Small intestine (tissue), 7 donors: ENCODE measurements around the gene PRKCE. TPM values are rescaled to one million over a fixed set of nuclear protein-coding genes. Genes with fewer than 3 reads are reported as not detected.
A peak's percentile ranks its signal among the peaks of the same experiment; 100 is the strongest.

Source experiments
- DNase-seq, 2 donors: peaks; one replicate each; pipeline versions ENCODE4 v3.0.0 to v3.0.0-alpha.2; 2013
- FAIRE-seq: peaks from 2 replicates; lab custom pipeline; 2012; peaks lifted over from hg19 to GRCh38; lab: Jason Lieb, UNC
- H3K27ac ChIP-seq, 3 donors: one replicate each; pipeline ENCODE4 v1.5.1; 2013; ENCODE audit warnings: low read length in 2 of 3, mild to moderate bottlenecking in 2 of 3, control low read depth in 1 of 3, inconsistent platforms in 1 of 3, low read depth in 1 of 3, moderate library complexity in 1 of 3
- H3K27me3 ChIP-seq, 3 donors: one replicate each; pipeline ENCODE4 v1.6.1; 2013; ENCODE audit warnings: low read length in 3 of 3, inconsistent platforms in 1 of 3; ENCODE audit not compliant: control insufficient read depth in 3 of 3, insufficient read depth in 3 of 3
- H3K36me3 ChIP-seq, 3 donors: one replicate each; pipeline ENCODE4 v1.6.1; 2013; ENCODE audit warnings: low read length in 3 of 3, inconsistent platforms in 1 of 3, low read depth in 1 of 3, mild to moderate bottlenecking in 1 of 3, moderate library complexity in 1 of 3; ENCODE audit not compliant: control insufficient read depth in 3 of 3, insufficient read depth in 2 of 3
- H3K4me1 ChIP-seq, 3 donors: one replicate each; pipeline ENCODE4 v1.6.1; 2013; ENCODE audit warnings: low read length in 2 of 3, inconsistent platforms in 1 of 3, low read depth in 1 of 3, mild to moderate bottlenecking in 1 of 3, moderate library complexity in 1 of 3; ENCODE audit not compliant: control insufficient read depth in 3 of 3, insufficient read depth in 2 of 3
- H3K4me3 ChIP-seq, 3 donors: one replicate each; pipeline ENCODE4 v1.5.1; 2013; ENCODE audit warnings: low read length in 3 of 3, control low read depth in 1 of 3, inconsistent platforms in 1 of 3, low read depth in 1 of 3, mild to moderate bottlenecking in 1 of 3, moderate library complexity in 1 of 3
- H3K9me3 ChIP-seq, 2 donors: one replicate each; pipeline ENCODE4 v1.6.1; 2013; ENCODE audit warnings: low read depth in 1 of 2, low read length in 1 of 2; ENCODE audit not compliant: control insufficient read depth in 2 of 2, insufficient read depth in 1 of 2
- WGBS, 3 donors: extraction: QIAGEN DNeasy Blood & Tissue Kit; methylation state at CpG; one replicate each; pipeline ENCODE4 v1.1.7; 2013; 5-methylcytosine and 5-hydroxymethylcytosine counted together
- polyA plus RNA-seq, 4 donors: library from polyadenylated mRNA; stranded (reverse) in 3 of 4; unstranded in 1 of 4; fragments of 200-250 nt in 3 of 4; fragments of 120-200 nt in 1 of 4; gene quantifications; one replicate each; pipeline versions ENCODE4 v1.2.1 to v1.2.3, GENCODE V29; 2013
- donor health status: healthy with polysubstance abuse.
- donor health status: control.
- donor health status: control.
- donor health status: Bipolar disorder and iron deficiency.
- donor health status: healthy.

Gene PRKCE
- polyA plus RNA-seq, 4 donors = 2.2 to 7.1 (median 5.4) TPM

DNA sequence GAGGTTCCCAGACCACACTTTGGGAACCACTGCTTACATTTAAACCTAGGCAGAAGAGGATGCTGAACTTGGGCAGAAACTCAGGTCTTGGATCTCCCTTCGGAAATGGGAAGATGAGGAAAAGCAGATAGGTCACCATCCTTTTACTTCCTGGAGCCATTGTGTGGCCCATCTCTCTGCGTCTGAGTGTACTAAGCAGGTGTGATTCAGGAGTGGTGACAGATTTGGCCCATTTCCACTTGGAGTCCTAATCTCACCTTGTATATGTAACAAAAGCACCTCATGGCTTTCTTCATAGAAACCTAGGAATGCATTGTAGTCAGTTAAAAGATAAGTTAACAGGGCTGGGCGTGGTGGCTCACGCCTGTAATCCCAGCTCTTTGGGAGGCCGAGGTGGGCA, 71.0 kb downstream of the PRKCE start:
- 43 to 69% (median 56%) methylated on average over 5 of the region's 5 CpGs for WGBS, 3 donors
- FAIRE-seq (no peak), DNase-seq (peak in 1 of 2 donors; percentile 33)
- H3K4me3 ChIP-seq = no peak overlapping the region
- H3K9me3 ChIP-seq = no peaks in the 10 kb centered on the region
- H3K36me3 ChIP-seq = no peaks in the 10 kb centered on the region
- no peak overlapping the region for H3K27ac ChIP-seq
- H3K4me1 ChIP-seq = peaks cover 0 to 3% (median 0%) of the 10 kb centered on the region in 3 donors
- no peaks in the 10 kb centered on the region for H3K27me3 ChIP-seq

DNA sequence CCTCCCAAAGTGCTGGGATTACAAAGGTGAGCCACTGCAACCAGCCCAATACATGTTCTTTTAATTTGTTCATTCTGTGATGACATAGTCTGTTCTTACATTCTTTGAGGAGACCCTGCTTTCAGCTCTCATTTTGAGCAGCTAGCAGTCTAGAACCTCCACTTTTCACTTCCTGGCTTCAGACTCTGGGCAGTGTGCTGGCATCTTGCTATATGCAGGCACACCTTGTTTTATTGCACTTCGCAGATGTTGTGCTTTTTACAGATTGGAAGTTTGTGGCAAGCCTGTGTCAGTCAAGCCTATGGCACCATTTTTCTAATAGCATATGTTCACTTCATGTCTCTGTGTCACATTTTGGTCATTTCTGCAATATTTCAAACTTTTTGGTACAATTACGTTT, 72.4 kb downstream of the PRKCE start:
- Histone ChIP-seq H3K27ac (no peak overlapping the region), H3K36me3 (no peaks in the 10 kb centered on the region), H3K4me1 (peaks cover 0 to 3% (median 0%) of the 10 kb centered on the region in 3 donors), H3K27me3 (no peaks in the 10 kb centered on the region), H3K4me3 (no peak overlapping the region), H3K9me3 (no peaks in the 10 kb centered on the region)
- DNase-seq (peak; percentile 30 to 76), FAIRE-seq (no peak)
- WGBS, 3 donors = 44 to 72% (median 55%) methylated on average over 2 of the region's 2 CpGs

- peak overlapping the region in 1 of 3 donors; percentile 41 for H3K27ac ChIP-seq
- no peak for FAIRE-seq
- DNase-seq = peak in 1 of 2 donors; percentile 20
- no peak overlapping the region for H3K4me3 ChIP-seq
- peaks cover 0 to 3% (median 0%) of the 10 kb centered on the region in 3 donors for H3K4me1 ChIP-seq
- H3K27me3 ChIP-seq = no peaks in the 10 kb centered on the region
- WGBS, 3 donors = 8 to 16% (median 13%) methylated on average over 2 of the region's 2 CpGs
- no peaks in the 10 kb centered on the region for H3K36me3 ChIP-seq
- no peaks in the 10 kb centered on the region for H3K9me3 ChIP-seq
Measured at GRCh38 chr2:45724335-45724734, 72.9 kb downstream of the PRKCE start.

GRCh38 chr2:45725731-45726130, 74.3 kb downstream of the PRKCE start:
- no peaks in the 10 kb centered on the region for H3K27me3 ChIP-seq
- DNase-seq (no peak), FAIRE-seq (no peak)
- WGBS, 3 donors = 94 to 95% (median 94%) methylated on average over 8 of the region's 8 CpGs
- H3K36me3 ChIP-seq = no peaks in the 10 kb centered on the region
- peaks cover 0 to 3% (median 0%) of the 10 kb centered on the region in 3 donors for H3K4me1 ChIP-seq
- no peaks in the 10 kb centered on the region for H3K9me3 ChIP-seq
- no peak overlapping the region for H3K4me3 ChIP-seq
- no peak overlapping the region for H3K27ac ChIP-seq

DNA sequence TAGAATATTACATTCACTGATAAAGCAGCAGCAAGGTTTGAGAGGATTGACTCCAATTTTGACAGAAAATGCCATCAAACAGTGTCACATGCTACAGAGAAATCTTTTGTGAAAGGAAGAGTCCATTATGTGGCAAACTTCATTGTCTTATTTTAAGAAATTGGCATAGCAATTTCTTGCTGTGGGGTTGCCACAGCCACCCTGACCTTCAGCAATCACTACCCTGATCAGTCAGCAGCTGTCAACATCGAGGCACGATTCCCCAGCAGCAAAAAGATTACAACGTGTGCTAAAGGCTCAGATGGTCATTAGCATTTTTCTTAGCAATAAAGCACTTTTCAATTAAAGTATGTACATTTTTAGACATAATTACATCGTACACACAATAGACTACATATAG, 74.7 kb downstream of the PRKCE start:
- peaks cover 0 to 1% (median 0%) of the 10 kb centered on the region in 3 donors for H3K4me1 ChIP-seq
- DNase-seq = no peak
- H3K4me3 ChIP-seq = no peak overlapping the region
- no peak overlapping the region for H3K27ac ChIP-seq
- FAIRE-seq = no peak
- no peaks in the 10 kb centered on the region for H3K9me3 ChIP-seq
- H3K36me3 ChIP-seq = no peaks in the 10 kb centered on the region
- 64 to 75% (median 73%) methylated on average over 4 of the region's 4 CpGs for WGBS, 3 donors
- H3K27me3 ChIP-seq = no peaks in the 10 kb centered on the region

DNA sequence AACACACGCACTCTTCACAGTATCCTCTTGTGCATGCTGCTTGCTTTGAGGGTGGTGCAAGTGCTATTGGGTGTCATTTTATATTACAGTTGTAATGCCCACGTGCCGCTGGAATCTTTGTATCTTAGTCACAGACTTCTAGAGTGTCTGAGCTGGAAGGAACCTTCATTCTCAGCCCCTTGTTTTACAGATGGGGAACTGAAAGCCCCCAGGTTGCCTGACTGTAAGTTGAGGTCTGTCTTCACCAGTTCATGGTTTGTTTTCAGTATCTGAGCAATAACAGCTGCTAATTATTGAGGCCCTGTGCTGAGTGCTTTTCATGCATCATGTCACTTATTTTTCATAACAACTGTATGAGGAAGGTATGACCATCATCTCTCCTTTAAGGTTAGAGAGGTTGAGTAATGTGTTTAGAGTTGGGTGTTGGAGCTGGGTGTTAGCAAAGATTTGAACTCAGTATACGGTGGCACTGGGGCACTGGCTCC, 77.0 kb downstream of the PRKCE start:
- no peak overlapping the region for H3K27ac ChIP-seq
- DNase-seq (no peak), FAIRE-seq (no peak)
- H3K4me3 ChIP-seq = no peak overlapping the region
- no peaks in the 10 kb centered on the region for H3K4me1 ChIP-seq
- no peaks in the 10 kb centered on the region for H3K36me3 ChIP-seq
- no peaks in the 10 kb centered on the region for H3K27me3 ChIP-seq
- WGBS, 3 donors = 87 to 92% (median 90%) methylated on average over 4 of the region's 4 CpGs
- H3K9me3 ChIP-seq = no peaks in the 10 kb centered on the region

- WGBS, 3 donors = 86 to 93% (median 88%) methylated on average over 8 of the region's 8 CpGs
- Histone ChIP-seq H3K27me3 (no peaks in the 10 kb centered on the region), H3K4me3 (no peak overlapping the region), H3K4me1 (no peaks in the 10 kb centered on the region), H3K36me3 (no peaks in the 10 kb centered on the region), H3K27ac (no peak overlapping the region), H3K9me3 (no peaks in the 10 kb centered on the region)
- no peak for FAIRE-seq
- peak in 1 of 2 donors; percentile 22 for DNase-seq
Measured at GRCh38 chr2:45729753-45730512, 78.5 kb downstream of the PRKCE start.

GRCh38 chr2:45731141-45731540, 79.7 kb downstream of the PRKCE start:
- no peaks in the 10 kb centered on the region for H3K4me1 ChIP-seq
- no peak overlapping the region for H3K27ac ChIP-seq
- no peaks in the 10 kb centered on the region for H3K9me3 ChIP-seq
- no peak for DNase-seq
- no peaks in the 10 kb centered on the region for H3K27me3 ChIP-seq
- no peaks in the 10 kb centered on the region for H3K36me3 ChIP-seq
- H3K4me3 ChIP-seq = no peak overlapping the region
- FAIRE-seq = no peak
